GM21619 (cell line): ENCODE measurements around the gene HMX1.

ENCODE experiments used
- ATAC-seq: cut with Tn5 transposase; IDR thresholded peaks from one replicate; pipeline ENCODE4 v1.9.1; 2021; ENCODE audit not compliant: unreplicated experiment

HMX1 gene

GRCh38 chr4:8857766-8858700 is 13.6 kb downstream of the HMX1 start:
- no peak for ATAC-seq

- no peak for ATAC-seq
These were observed 14.6 kb downstream of the HMX1 start for GRCh38 chr4:8856835-8857621.

GRCh38 chr4:8855818-8856245 is 15.8 kb downstream of the HMX1 start:
- no peak for ATAC-seq

- no peak for ATAC-seq
These were observed 16.7 kb downstream of the HMX1 start for GRCh38 chr4:8854931-8855330.

GRCh38 chr4:8854016-8854415 is 17.6 kb downstream of the HMX1 start:
- no peak for ATAC-seq

GRCh38 chr4:8853249-8853648 is 18.4 kb downstream of the HMX1 start:
- ATAC-seq = no peak

GRCh38 chr4:8852118-8852704 is 19.4 kb downstream of the HMX1 start:
- ATAC-seq = no peak

- no peak for ATAC-seq
These were observed 20.1 kb downstream of the HMX1 start for GRCh38 chr4:8851321-8852117.

- no peak for ATAC-seq
These were observed 20.8 kb downstream of the HMX1 start for GRCh38 chr4:8850830-8851188.

- no peak for ATAC-seq
These were observed 21.4 kb downstream of the HMX1 start for GRCh38 chr4:8850074-8850829.

- no peak for ATAC-seq
These were observed 22.2 kb downstream of the HMX1 start for GRCh38 chr4:8849266-8850073.

- no peak for ATAC-seq
These were observed 23.0 kb downstream of the HMX1 start for GRCh38 chr4:8848507-8849265.

GRCh38 chr4:8847764-8848163 is 23.9 kb downstream of the HMX1 start:
- ATAC-seq = no peak

- no peak for ATAC-seq
These were observed 24.3 kb downstream of the HMX1 start for GRCh38 chr4:8847331-8847730.

GRCh38 chr4:8846826-8847225 is 24.8 kb downstream of the HMX1 start:
- ATAC-seq = no peak

- ATAC-seq = no peak
These were observed 25.5 kb downstream of the HMX1 start for GRCh38 chr4:8846046-8846720.

GRCh38 chr4:8844976-8845690 is 26.5 kb downstream of the HMX1 start:
- no peak for ATAC-seq
